ENCODE data around the gene PLOD2.

PLOD2 gene

DNA sequence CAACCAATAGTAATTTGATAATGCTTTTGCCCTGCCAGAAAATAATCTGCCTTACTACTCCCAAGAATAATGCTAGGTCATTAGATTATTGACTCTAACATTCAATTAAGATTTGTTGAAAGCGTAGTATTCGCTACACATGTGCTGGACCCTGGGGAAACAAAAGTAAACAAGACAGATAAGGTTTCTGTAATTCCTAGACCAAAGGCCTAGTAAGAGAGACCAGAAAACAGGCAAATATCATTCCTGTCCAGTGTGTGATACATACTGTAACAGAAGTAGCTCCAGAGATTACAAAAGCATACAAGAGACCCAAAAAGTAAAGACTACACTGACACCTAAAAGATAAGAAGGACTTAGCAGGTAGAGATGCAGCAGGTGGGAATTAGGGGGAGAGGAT is 60.8 kb downstream of the PLOD2 start:
- no peak overlapping the region for H2AFZ ChIP-seq (ENCODE audit: low read depth, low read length)
- H3K9me3 ChIP-seq (ENCODE audit: control insufficient read depth, low read length), result no peaks in the 10 kb centered on the region
- no peak overlapping the region for H4K91ac ChIP-seq (ENCODE audit: low read length)
- no peak overlapping the region for H2AK5ac ChIP-seq (ENCODE audit: low read length, severe bottlenecking)
- H2BK120ac ChIP-seq (ENCODE audit: low read depth, low read length), result no peak overlapping the region
- no peak overlapping the region for H3K27ac ChIP-seq (ENCODE audit: low read length, poor library complexity, severe bottlenecking)
- H3K4me3 ChIP-seq (ENCODE audit: insufficient read depth in 1 of 2, low read depth in 1 of 2, low read length in 2 of 2), result no peak overlapping the region
- H2BK5ac ChIP-seq (ENCODE audit: low read depth, low read length, poor library complexity, severe bottlenecking), result no peak overlapping the region
- no peaks in the 10 kb centered on the region for H3K27me3 ChIP-seq (ENCODE audit: control insufficient read depth in 1 of 2, insufficient read depth in 1 of 2, low read length in 2 of 2)
- no peak overlapping the region for H3K4ac ChIP-seq (ENCODE audit: low read depth in 1 of 2, low read length in 2 of 2)
- no peak overlapping the region for H3K18ac ChIP-seq (ENCODE audit: low read depth in 1 of 2, low read length in 2 of 2)
- no peak overlapping the region for H3K4me2 ChIP-seq (ENCODE audit: low read length, poor library complexity, severe bottlenecking)
- DNase-seq, result no peak
- H3K23ac ChIP-seq (ENCODE audit: low read length in 2 of 2), result no peak overlapping the region
- peaks cover 3 to 28% of the 10 kb centered on the region in 2 experiments for H3K36me3 ChIP-seq (ENCODE audit: control insufficient read depth in 1 of 2, insufficient read depth in 2 of 2, low read depth in 1 of 2, low read length in 2 of 2)
- no peak overlapping the region for H2BK15ac ChIP-seq (ENCODE audit: low read depth, poor library complexity, severe bottlenecking)
- H3K14ac ChIP-seq (ENCODE audit: low read length in 2 of 2), result no peak overlapping the region
- H4K8ac ChIP-seq (ENCODE audit: low read length), result no peak overlapping the region
- no peak overlapping the region for H3K9ac ChIP-seq (ENCODE audit: low read length)
- H2BK12ac ChIP-seq (ENCODE audit: low read length in 2 of 2), result no peak overlapping the region
- 100% methylated on average over 2 of the region's 2 CpGs for WGBS
- H3K79me1 ChIP-seq (replicated peaks; ENCODE audit: low read length, poor library complexity, severe bottlenecking), result peaks cover 1% of the 10 kb centered on the region
- no peaks in the 10 kb centered on the region for H3K4me1 ChIP-seq (ENCODE audit: control insufficient read depth, insufficient read depth, low read depth, low read length)

- Histone ChIP-seq H3K23ac (ENCODE audit: low read length in 2 of 2) (no peak overlapping the region), H3K18ac (ENCODE audit: low read depth in 1 of 2, low read length in 2 of 2) (no peak overlapping the region), H2BK15ac (ENCODE audit: low read depth, poor library complexity, severe bottlenecking) (no peak overlapping the region), H3K36me3 (ENCODE audit: control insufficient read depth in 1 of 2, insufficient read depth in 2 of 2, low read depth in 1 of 2, low read length in 2 of 2) (peaks cover 3 to 26% of the 10 kb centered on the region in 2 experiments), H3K9me3 (ENCODE audit: control insufficient read depth, low read length) (no peaks in the 10 kb centered on the region), H3K14ac (ENCODE audit: low read length in 2 of 2) (no peak overlapping the region), H3K4ac (ENCODE audit: low read depth in 1 of 2, low read length in 2 of 2) (no peak overlapping the region), H3K4me1 (ENCODE audit: control insufficient read depth, insufficient read depth, low read depth, low read length) (no peaks in the 10 kb centered on the region), H3K27me3 (ENCODE audit: control insufficient read depth in 1 of 2, insufficient read depth in 1 of 2, low read length in 2 of 2) (no peaks in the 10 kb centered on the region), H4K8ac (ENCODE audit: low read length) (no peak overlapping the region), H3K4me3 (ENCODE audit: insufficient read depth in 1 of 2, low read depth in 1 of 2, low read length in 2 of 2) (no peak overlapping the region), H3K27ac (ENCODE audit: low read length, poor library complexity, severe bottlenecking) (no peak overlapping the region), H3K9ac (ENCODE audit: low read length) (no peak overlapping the region), H2AFZ (ENCODE audit: low read depth, low read length) (no peak overlapping the region), H2BK12ac (ENCODE audit: low read length in 2 of 2) (no peak overlapping the region), H2AK5ac (ENCODE audit: low read length, severe bottlenecking) (no peak overlapping the region), H2BK5ac (ENCODE audit: low read depth, low read length, poor library complexity, severe bottlenecking) (no peak overlapping the region), H3K4me2 (ENCODE audit: low read length, poor library complexity, severe bottlenecking) (no peak overlapping the region), H3K79me1 (replicated peaks; ENCODE audit: low read length, poor library complexity, severe bottlenecking) (peaks cover 1% of the 10 kb centered on the region), H2BK120ac (ENCODE audit: low read depth, low read length) (no peak overlapping the region), H4K91ac (ENCODE audit: low read length) (no peak overlapping the region)
- 100% methylated on average over 6 of the region's 9 CpGs for WGBS
- no peak for DNase-seq
These were observed 61.7 kb downstream of the PLOD2 start for GRCh38 chr3:146099316-146099715.

DNA sequence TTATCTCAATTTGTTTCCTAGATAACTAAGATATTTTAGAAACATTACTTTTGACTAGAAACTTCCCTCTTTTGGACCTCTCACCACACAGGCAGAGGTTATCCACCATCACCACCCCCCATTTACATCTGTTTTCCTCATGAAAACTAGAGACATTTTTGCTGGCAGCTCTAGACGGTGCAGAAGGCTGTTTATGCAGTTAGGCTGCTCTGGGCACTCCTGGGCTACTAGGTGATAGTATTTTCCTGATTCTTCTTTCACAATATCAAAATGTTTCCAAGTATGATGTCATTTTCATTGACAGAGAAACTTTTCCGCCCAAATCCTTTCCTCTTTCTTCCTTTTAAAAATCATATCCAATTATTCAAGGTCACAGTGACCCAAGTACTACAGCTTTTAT is 67.1 kb downstream of the PLOD2 start:
- no peak overlapping the region for H3K14ac ChIP-seq (ENCODE audit: low read length in 2 of 2)
- H3K9me3 ChIP-seq (ENCODE audit: control insufficient read depth, low read length), result no peaks in the 10 kb centered on the region
- 100% methylated on average over 2 of the region's 2 CpGs for WGBS

DNA sequence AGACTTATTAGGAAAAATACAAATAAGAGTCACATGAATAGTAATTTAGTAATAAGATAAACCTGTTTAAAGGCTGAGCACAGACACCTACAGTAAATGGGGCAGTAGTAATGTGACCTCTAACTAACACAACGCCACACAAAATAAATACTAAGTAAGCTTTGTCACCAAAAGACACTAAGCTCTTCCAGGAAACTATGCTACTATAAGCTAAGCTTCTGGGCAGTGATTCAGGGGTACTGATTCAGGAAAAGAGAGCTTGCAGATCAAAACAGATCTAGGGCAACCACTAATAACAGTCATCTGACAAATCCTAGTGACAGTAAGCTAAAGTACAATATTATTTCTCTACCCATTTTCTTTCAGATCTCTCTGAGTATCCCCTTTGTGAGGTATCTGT is 68.8 kb downstream of the PLOD2 start:
- H4K91ac ChIP-seq (ENCODE audit: low read length), result no peak overlapping the region
- H2BK12ac ChIP-seq (ENCODE audit: low read length in 2 of 2), result no peak overlapping the region
- H3K79me1 ChIP-seq (replicated peaks; ENCODE audit: low read length, poor library complexity, severe bottlenecking), result peaks cover 2% of the 10 kb centered on the region
- WGBS, result 90% methylated on average over 1 of the region's 1 CpG
- no peak overlapping the region for H3K23ac ChIP-seq (ENCODE audit: low read length in 2 of 2)
- H3K18ac ChIP-seq (ENCODE audit: low read depth in 1 of 2, low read length in 2 of 2), result no peak overlapping the region
- H3K4ac ChIP-seq (ENCODE audit: low read depth in 1 of 2, low read length in 2 of 2), result no peak overlapping the region
- no peak overlapping the region for H3K4me3 ChIP-seq (ENCODE audit: insufficient read depth in 1 of 2, low read depth in 1 of 2, low read length in 2 of 2)
- H2AK5ac ChIP-seq (ENCODE audit: low read length, severe bottlenecking), result no peak overlapping the region
- no peak overlapping the region for H3K27ac ChIP-seq (ENCODE audit: low read length, poor library complexity, severe bottlenecking)
- H3K4me2 ChIP-seq (ENCODE audit: low read length, poor library complexity, severe bottlenecking), result no peak overlapping the region
- H4K8ac ChIP-seq (ENCODE audit: low read length), result no peak overlapping the region
- H2BK5ac ChIP-seq (ENCODE audit: low read depth, low read length, poor library complexity, severe bottlenecking), result no peak overlapping the region
- H2BK15ac ChIP-seq (ENCODE audit: low read depth, poor library complexity, severe bottlenecking), result no peak overlapping the region
- no peak overlapping the region for H3K14ac ChIP-seq (ENCODE audit: low read length in 2 of 2)
- H3K9ac ChIP-seq (ENCODE audit: low read length), result peak overlapping the region; percentile 70
- no peak for DNase-seq
- H3K4me1 ChIP-seq (ENCODE audit: control insufficient read depth, insufficient read depth, low read depth, low read length), result no peaks in the 10 kb centered on the region
- no peaks in the 10 kb centered on the region for H3K9me3 ChIP-seq (ENCODE audit: control insufficient read depth, low read length)
- no peaks in the 10 kb centered on the region for H3K27me3 ChIP-seq (ENCODE audit: control insufficient read depth in 1 of 2, insufficient read depth in 1 of 2, low read length in 2 of 2)
- H2AFZ ChIP-seq (ENCODE audit: low read depth, low read length), result no peak overlapping the region
- no peak overlapping the region for H2BK120ac ChIP-seq (ENCODE audit: low read depth, low read length)
- H3K36me3 ChIP-seq (ENCODE audit: control insufficient read depth in 1 of 2, insufficient read depth in 2 of 2, low read depth in 1 of 2, low read length in 2 of 2), result no peaks in the 10 kb centered on the region

More for the DNA sequence above, 67.1 kb downstream of the PLOD2 start:
- Histone ChIP-seq H3K4me1 (ENCODE audit: control insufficient read depth, insufficient read depth, low read depth, low read length) (no peaks in the 10 kb centered on the region), H2BK120ac (ENCODE audit: low read depth, low read length) (no peak overlapping the region), H4K91ac (ENCODE audit: low read length) (no peak overlapping the region), H3K79me1 (replicated peaks; ENCODE audit: low read length, poor library complexity, severe bottlenecking) (peaks cover 2% of the 10 kb centered on the region), H3K4me3 (ENCODE audit: insufficient read depth in 1 of 2, low read depth in 1 of 2, low read length in 2 of 2) (no peak overlapping the region), H3K4me2 (ENCODE audit: low read length, poor library complexity, severe bottlenecking) (no peak overlapping the region), H2BK5ac (ENCODE audit: low read depth, low read length, poor library complexity, severe bottlenecking) (no peak overlapping the region), H3K4ac (ENCODE audit: low read depth in 1 of 2, low read length in 2 of 2) (no peak overlapping the region), H2AK5ac (ENCODE audit: low read length, severe bottlenecking) (no peak overlapping the region), H3K18ac (ENCODE audit: low read depth in 1 of 2, low read length in 2 of 2) (no peak overlapping the region), H2BK15ac (ENCODE audit: low read depth, poor library complexity, severe bottlenecking) (no peak overlapping the region), H3K27me3 (ENCODE audit: control insufficient read depth in 1 of 2, insufficient read depth in 1 of 2, low read length in 2 of 2) (no peaks in the 10 kb centered on the region), H3K9ac (ENCODE audit: low read length) (peak overlapping the region; percentile 6), H3K36me3 (ENCODE audit: control insufficient read depth in 1 of 2, insufficient read depth in 2 of 2, low read depth in 1 of 2, low read length in 2 of 2) (peaks cover 0 to 3% of the 10 kb centered on the region in 2 experiments), H2AFZ (ENCODE audit: low read depth, low read length) (no peak overlapping the region), H4K8ac (ENCODE audit: low read length) (no peak overlapping the region), H3K27ac (ENCODE audit: low read length, poor library complexity, severe bottlenecking) (no peak overlapping the region), H2BK12ac (ENCODE audit: low read length in 2 of 2) (no peak overlapping the region), H3K23ac (ENCODE audit: low read length in 2 of 2) (no peak overlapping the region)
- no peak for DNase-seq

All from mesenchymal stem cell (in vitro differentiated cells and primary cell).